Stimulated activated naive B cell treated with anti-CD40 and anti-IgM and Interleukin-4, amounts not matched to agents 10 μg/mL and 1 μg/mL and 100 μg/mL, for 72 hours (primary cell): ENCODE results near the gene TMEM255A.
A peak's percentile ranks its signal among the peaks of the same experiment; 100 is the strongest.

ENCODE experiments used
- ATAC-seq, 2 donors: fragments of 150-1000 bp; cut with Tn5 transposase; replicated peaks; 2 replicates each; pipeline ENCODE4 v1.10.0; 2021; ENCODE audit warnings: moderate library complexity in 1 of 2
- DNase-seq: peaks from one replicate; pipeline ENCODE4 v3.0.0; 2021
- H3K27ac Mint-ChIP-seq: one replicate; pipeline ENCODE4 v1.8.0; 2022; ENCODE audit warnings: mild to moderate bottlenecking, mixed read lengths
- H3K27me3 Mint-ChIP-seq, 2 donors: one replicate each; pipeline ENCODE4 v1.8.0; 2022; ENCODE audit warnings: mixed read lengths in 2 of 2
- H3K36me3 Mint-ChIP-seq, 2 donors: one replicate each; pipeline ENCODE4 v1.8.0; 2022; ENCODE audit warnings: mixed read lengths in 2 of 2, mild to moderate bottlenecking in 1 of 2
- H3K4me1 Mint-ChIP-seq, 2 donors: one replicate each; pipeline ENCODE4 v1.8.0; 2022; ENCODE audit warnings: mixed read lengths in 2 of 2, mild to moderate bottlenecking in 1 of 2
- H3K4me3 Mint-ChIP-seq, 2 donors: one replicate each; pipeline ENCODE4 v1.8.0; 2022; ENCODE audit warnings: mild to moderate bottlenecking in 2 of 2, mixed read lengths in 2 of 2, moderate library complexity in 1 of 2
- H3K9me3 Mint-ChIP-seq, 2 donors: one replicate each; pipeline ENCODE4 v1.8.0; 2022; ENCODE audit warnings: mixed read lengths in 2 of 2, mild to moderate bottlenecking in 1 of 2

TMEM255A gene

GRCh38 chrX:120299928-120300327 lies 11.3 kb downstream of the TMEM255A start:
- H3K4me3 Mint-ChIP-seq = no peak overlapping the region
- DNase-seq (no peak), ATAC-seq (no peak)
- H3K27me3 Mint-ChIP-seq = no peaks in the 10 kb centered on the region
- H3K36me3 Mint-ChIP-seq = no peaks in the 10 kb centered on the region
- H3K4me1 Mint-ChIP-seq = peaks cover 11 to 16% of the 10 kb centered on the region in 2 donors
- no peaks in the 10 kb centered on the region for H3K9me3 Mint-ChIP-seq
- no peak overlapping the region for H3K27ac Mint-ChIP-seq

DNA sequence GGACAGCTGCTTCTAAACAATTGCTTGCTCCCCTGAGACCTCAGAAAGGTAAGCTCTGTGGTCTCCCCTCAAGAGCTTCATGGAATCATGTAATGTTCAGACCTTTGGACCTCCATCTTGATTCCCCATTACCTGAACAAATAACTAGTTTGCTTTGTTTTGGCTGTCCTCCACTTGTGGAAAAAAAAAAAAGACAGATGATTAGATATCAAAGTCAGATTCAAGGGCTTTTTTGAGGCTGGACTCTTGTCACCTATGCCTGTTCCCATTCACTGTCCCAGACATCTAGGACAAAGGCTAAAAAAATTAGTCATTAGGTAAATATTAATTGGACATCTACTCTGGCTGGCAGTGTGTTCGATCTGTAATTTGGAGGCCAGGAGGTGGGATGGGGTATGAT lies 13.3 kb downstream of the TMEM255A start:
- H3K4me1 Mint-ChIP-seq = peaks cover 11 to 16% of the 10 kb centered on the region in 2 donors
- H3K27ac Mint-ChIP-seq = no peak overlapping the region
- no peak for DNase-seq
- no peaks in the 10 kb centered on the region for H3K36me3 Mint-ChIP-seq
- ATAC-seq = no peak
- no peaks in the 10 kb centered on the region for H3K9me3 Mint-ChIP-seq
- H3K27me3 Mint-ChIP-seq = no peaks in the 10 kb centered on the region
- H3K4me3 Mint-ChIP-seq = no peak overlapping the region

DNA sequence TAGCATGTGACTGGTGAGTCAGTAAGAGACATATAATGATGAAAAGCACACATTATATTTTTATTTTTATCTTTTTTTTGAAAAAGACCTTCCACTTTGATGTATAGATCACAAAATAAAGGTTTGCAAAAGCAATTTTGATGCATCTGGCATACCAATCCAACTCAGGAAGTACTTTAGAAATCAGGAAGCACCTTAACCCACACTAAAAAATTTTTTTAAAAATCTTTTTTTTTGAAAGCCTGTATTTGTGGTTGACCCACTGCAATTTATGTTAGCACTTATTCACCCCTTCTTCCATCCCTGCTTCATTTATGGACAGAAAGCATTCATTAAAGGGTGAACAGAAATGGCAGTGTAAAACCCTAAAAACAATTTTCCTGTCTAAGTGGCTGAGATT lies 16.6 kb downstream of the TMEM255A start:
- H3K9me3 Mint-ChIP-seq = no peaks in the 10 kb centered on the region
- no peak for DNase-seq
- no peak overlapping the region for H3K27ac Mint-ChIP-seq
- no peak overlapping the region for H3K4me3 Mint-ChIP-seq
- no peaks in the 10 kb centered on the region for H3K27me3 Mint-ChIP-seq
- ATAC-seq = no peak
- H3K36me3 Mint-ChIP-seq = no peaks in the 10 kb centered on the region
- H3K4me1 Mint-ChIP-seq = peaks cover 3 to 13% of the 10 kb centered on the region in 2 donors

DNA sequence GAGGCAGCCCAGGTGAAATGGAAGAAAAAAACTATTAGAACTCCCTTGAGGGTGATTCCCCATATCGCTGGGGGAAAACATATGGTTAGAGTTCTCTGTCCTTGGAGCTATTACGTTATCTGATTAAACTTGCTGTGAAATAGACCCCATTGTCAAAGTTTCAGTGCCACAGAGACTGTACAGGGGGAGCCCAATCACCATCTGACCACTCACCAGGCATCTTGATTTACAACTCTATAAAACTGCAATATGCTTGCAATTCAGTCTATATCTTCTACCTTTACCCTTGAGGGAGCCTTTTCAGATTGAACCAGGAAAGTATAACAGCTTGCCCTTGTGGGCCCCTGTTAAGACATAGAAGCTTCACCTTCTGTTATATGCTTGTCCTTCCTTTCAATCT lies 18.2 kb downstream of the TMEM255A start:
- no peak overlapping the region for H3K4me3 Mint-ChIP-seq
- no peak overlapping the region for H3K27ac Mint-ChIP-seq
- H3K36me3 Mint-ChIP-seq = no peaks in the 10 kb centered on the region
- no peaks in the 10 kb centered on the region for H3K9me3 Mint-ChIP-seq
- H3K27me3 Mint-ChIP-seq = no peaks in the 10 kb centered on the region
- peaks cover 3 to 13% of the 10 kb centered on the region in 2 donors for H3K4me1 Mint-ChIP-seq
- ATAC-seq = no peak
- DNase-seq = no peak

- DNase-seq = no peak
- Mint-ChIP-seq H3K27ac (no peak overlapping the region), H3K4me3 (no peak overlapping the region), H3K36me3 (no peaks in the 10 kb centered on the region), H3K9me3 (no peaks in the 10 kb centered on the region), H3K27me3 (no peaks in the 10 kb centered on the region), H3K4me1 (peaks cover 10 to 20% of the 10 kb centered on the region in 2 donors)
- ATAC-seq = no peak
Observed at GRCh38 chrX:120291211-120291610, 20.1 kb downstream of the TMEM255A start.

DNA sequence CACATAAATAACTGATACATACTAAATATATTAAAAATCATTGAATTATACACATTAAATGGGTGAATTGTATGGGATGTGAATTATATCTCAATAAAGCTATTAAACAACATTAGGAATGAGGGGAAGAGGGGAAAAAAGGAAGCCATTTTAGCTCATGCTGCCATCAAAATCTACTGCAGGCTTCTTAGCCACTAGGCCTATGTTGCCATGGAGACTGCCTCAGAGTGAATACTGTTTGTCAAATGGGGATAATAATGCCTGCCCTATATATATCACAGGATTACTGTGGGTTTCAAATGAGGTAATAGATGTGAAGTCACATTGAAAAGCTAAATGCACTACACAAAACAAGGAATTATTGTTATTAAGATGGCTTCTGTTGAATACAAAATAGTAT lies 21.2 kb downstream of the TMEM255A start:
- no peaks in the 10 kb centered on the region for H3K36me3 Mint-ChIP-seq
- peaks cover 10 to 18% of the 10 kb centered on the region in 2 donors for H3K4me1 Mint-ChIP-seq
- H3K4me3 Mint-ChIP-seq = no peak overlapping the region
- no peak for ATAC-seq
- no peaks in the 10 kb centered on the region for H3K27me3 Mint-ChIP-seq
- no peaks in the 10 kb centered on the region for H3K9me3 Mint-ChIP-seq
- DNase-seq = no peak
- H3K27ac Mint-ChIP-seq = no peak overlapping the region

- H3K36me3 Mint-ChIP-seq = no peaks in the 10 kb centered on the region
Observed at GRCh38 chrX:120287513-120288112, 23.6 kb downstream of the TMEM255A start.

DNA sequence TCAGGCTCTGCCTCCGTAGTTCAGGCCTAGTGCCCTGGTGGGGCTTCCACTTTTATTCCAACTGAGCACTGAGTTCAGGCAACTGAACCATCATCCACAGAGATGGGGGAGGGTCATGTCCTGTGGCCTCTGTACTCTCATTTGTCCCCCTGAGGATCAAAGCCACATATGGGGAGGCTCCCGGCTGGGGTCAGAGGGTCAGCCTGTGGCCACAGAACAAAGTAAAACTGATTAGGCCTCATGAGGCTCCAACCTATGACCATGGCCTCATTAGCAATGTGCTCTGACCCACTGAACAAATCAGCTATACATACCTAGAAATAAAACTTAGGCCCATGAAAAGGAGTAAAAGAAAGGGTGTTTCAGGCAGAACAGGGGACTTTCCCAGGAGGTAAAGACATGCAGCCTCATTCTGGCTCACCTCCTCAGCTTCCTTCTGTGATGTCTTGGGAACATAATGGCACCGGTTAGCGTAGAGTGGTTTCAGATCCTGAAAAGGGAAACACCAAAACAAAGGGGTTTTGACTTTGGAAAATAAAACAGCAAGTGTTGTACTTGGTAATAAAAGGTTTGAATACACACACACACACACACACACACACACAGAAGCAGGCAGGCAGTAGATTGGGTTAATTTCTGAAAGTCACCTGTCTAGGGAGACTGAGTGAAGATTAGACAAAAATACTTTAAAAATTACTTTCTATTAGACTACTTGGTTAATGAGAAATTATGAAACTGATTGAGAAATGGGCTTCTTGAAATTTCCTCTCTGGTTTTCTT lies 24.3 kb downstream of the TMEM255A start:
- peaks cover 0 to 11% of the 10 kb centered on the region in 2 donors for H3K27me3 Mint-ChIP-seq
- H3K4me1 Mint-ChIP-seq = peaks cover 8 to 15% of the 10 kb centered on the region in 2 donors
- no peak overlapping the region for H3K27ac Mint-ChIP-seq
- ATAC-seq = peak; percentile 69 to 87
- H3K36me3 Mint-ChIP-seq = no peaks in the 10 kb centered on the region
- H3K4me3 Mint-ChIP-seq = no peak overlapping the region
- no peak for DNase-seq
- H3K9me3 Mint-ChIP-seq = no peaks in the 10 kb centered on the region

More at GRCh38 chrX:120287513-120288112, 23.6 kb downstream of the TMEM255A start:
- ATAC-seq (peak; percentile 39 to 66), DNase-seq (no peak)
- no peak overlapping the region for H3K4me3 Mint-ChIP-seq
- no peaks in the 10 kb centered on the region for H3K9me3 Mint-ChIP-seq
- no peak overlapping the region for H3K27ac Mint-ChIP-seq
- H3K4me1 Mint-ChIP-seq = peaks cover 8 to 15% of the 10 kb centered on the region in 2 donors
- peaks cover 0 to 11% of the 10 kb centered on the region in 2 donors for H3K27me3 Mint-ChIP-seq

DNA sequence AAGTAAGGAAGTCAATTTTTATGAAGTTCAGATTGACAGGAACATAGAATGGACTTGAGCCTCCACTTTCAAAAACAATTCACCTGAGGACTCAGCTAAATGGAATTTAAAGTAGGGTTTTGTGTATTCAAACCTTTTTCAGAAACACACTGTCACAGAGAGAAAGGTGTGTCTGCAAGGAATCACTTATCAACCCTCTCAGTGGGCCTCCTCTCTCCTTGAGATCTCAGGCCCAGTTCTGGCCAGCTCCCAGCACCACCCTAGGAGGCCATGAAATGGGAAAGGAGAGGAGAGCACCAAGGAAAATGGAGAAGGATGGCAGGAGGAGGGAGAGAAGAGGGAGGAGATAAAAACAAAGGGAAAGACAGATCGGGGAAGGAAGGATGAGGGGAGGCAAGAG lies 28.6 kb downstream of the TMEM255A start:
- DNase-seq (no peak), ATAC-seq (no peak)
- H3K27ac Mint-ChIP-seq = no peak overlapping the region
- no peaks in the 10 kb centered on the region for H3K36me3 Mint-ChIP-seq
- no peak overlapping the region for H3K4me3 Mint-ChIP-seq
- H3K9me3 Mint-ChIP-seq = no peaks in the 10 kb centered on the region
- peaks cover 0 to 15% of the 10 kb centered on the region in 2 donors for H3K27me3 Mint-ChIP-seq
- H3K4me1 Mint-ChIP-seq = peaks cover 6 to 7% of the 10 kb centered on the region in 2 donors

DNA sequence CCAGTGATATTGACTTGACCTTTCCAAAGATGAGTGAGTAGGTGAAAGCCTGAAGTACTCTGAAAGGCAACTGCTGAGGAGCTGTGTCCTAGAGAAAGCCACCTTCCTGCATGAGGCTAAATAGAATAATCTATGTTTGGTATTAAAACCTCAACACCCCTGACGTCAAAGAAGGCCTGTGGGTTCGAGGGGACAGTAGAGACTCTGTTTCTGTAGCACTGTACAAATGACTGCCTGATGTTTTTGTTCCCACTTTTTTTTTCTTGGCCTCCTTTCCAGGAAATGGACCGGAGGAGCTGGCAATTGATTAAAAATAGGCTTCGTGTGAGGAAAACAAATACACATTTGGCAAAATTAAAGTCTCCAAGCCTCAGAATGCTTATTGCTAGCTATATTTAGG lies 29.5 kb downstream of the TMEM255A start:
- H3K36me3 Mint-ChIP-seq = no peaks in the 10 kb centered on the region
- no peak for ATAC-seq
- no peak overlapping the region for H3K27ac Mint-ChIP-seq
- peaks cover 0 to 15% of the 10 kb centered on the region in 2 donors for H3K27me3 Mint-ChIP-seq
- no peak for DNase-seq
- H3K4me1 Mint-ChIP-seq = peaks cover 0 to 2% of the 10 kb centered on the region in 2 donors
- no peaks in the 10 kb centered on the region for H3K9me3 Mint-ChIP-seq
- H3K4me3 Mint-ChIP-seq = no peak overlapping the region

GRCh38 chrX:120281021-120281624 lies 30.1 kb downstream of the TMEM255A start:
- DNase-seq (no peak), ATAC-seq (no peak)
- no peak overlapping the region for H3K27ac Mint-ChIP-seq
- no peak overlapping the region for H3K4me3 Mint-ChIP-seq
- H3K4me1 Mint-ChIP-seq = no peaks in the 10 kb centered on the region
- no peaks in the 10 kb centered on the region for H3K36me3 Mint-ChIP-seq
- peaks cover 0 to 15% of the 10 kb centered on the region in 2 donors for H3K27me3 Mint-ChIP-seq
- H3K9me3 Mint-ChIP-seq = no peaks in the 10 kb centered on the region

GRCh38 chrX:120274958-120275357 lies 36.3 kb downstream of the TMEM255A start:
- DNase-seq = no peak
- H3K9me3 Mint-ChIP-seq = no peaks in the 10 kb centered on the region
- H3K4me1 Mint-ChIP-seq = peaks cover 0 to 2% of the 10 kb centered on the region in 2 donors
- H3K27me3 Mint-ChIP-seq = peaks cover 0 to 8% of the 10 kb centered on the region in 2 donors
- no peak for ATAC-seq
- H3K36me3 Mint-ChIP-seq = no peaks in the 10 kb centered on the region
- H3K4me3 Mint-ChIP-seq = no peak overlapping the region
- no peak overlapping the region for H3K27ac Mint-ChIP-seq

DNA sequence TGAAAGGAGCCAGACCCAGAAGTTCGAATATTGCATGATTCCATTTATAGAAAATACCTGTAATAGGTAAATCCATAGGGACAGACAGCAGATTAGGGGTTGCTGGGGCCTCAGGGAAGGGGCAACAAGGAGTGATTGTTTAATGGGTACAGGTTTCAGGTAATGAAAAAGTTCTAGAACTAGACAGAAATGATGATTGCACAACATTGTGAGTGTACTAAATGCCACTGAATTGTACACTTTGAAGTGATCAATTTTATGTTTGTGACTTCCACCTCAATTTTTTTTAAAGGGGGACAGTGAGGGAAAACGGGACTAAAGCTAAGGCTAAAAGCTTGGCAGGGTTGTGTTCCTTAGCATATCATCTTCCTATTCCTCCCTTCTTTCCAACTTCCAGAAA lies 37.1 kb downstream of the TMEM255A start:
- H3K4me1 Mint-ChIP-seq = peaks cover 4 to 10% of the 10 kb centered on the region in 2 donors
- H3K9me3 Mint-ChIP-seq = no peaks in the 10 kb centered on the region
- H3K27me3 Mint-ChIP-seq = peaks cover 0 to 8% of the 10 kb centered on the region in 2 donors
- ATAC-seq (no peak), DNase-seq (no peak)
- H3K36me3 Mint-ChIP-seq = no peaks in the 10 kb centered on the region
- no peak overlapping the region for H3K4me3 Mint-ChIP-seq
- H3K27ac Mint-ChIP-seq = no peak overlapping the region

DNA sequence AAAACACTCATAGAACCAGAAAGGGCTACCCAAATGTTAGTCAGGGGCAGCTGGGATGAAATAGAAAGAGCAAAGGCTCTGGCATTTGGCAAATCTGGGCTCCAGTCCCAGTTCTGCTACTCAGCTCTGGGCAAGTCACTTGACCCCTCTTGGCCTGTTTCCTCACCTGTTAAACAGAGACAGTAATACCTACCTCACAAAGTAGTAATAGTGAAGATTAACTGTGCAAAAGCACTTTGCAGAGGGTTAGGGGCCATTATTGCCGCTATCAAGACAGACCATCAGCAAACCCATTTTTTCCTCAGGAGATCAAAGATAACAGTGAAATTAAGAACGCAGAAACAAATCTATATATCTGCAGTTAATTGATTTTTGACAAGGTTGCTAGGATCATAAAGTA lies 40.0 kb downstream of the TMEM255A start:
- H3K27ac Mint-ChIP-seq = no peak overlapping the region
- H3K4me3 Mint-ChIP-seq = no peak overlapping the region
- peaks cover 4 to 11% of the 10 kb centered on the region in 2 donors for H3K4me1 Mint-ChIP-seq
- ATAC-seq (no peak), DNase-seq (no peak)
- H3K27me3 Mint-ChIP-seq = peaks cover 0 to 4% of the 10 kb centered on the region in 2 donors
- H3K9me3 Mint-ChIP-seq = no peaks in the 10 kb centered on the region
- H3K36me3 Mint-ChIP-seq = no peaks in the 10 kb centered on the region

DNA sequence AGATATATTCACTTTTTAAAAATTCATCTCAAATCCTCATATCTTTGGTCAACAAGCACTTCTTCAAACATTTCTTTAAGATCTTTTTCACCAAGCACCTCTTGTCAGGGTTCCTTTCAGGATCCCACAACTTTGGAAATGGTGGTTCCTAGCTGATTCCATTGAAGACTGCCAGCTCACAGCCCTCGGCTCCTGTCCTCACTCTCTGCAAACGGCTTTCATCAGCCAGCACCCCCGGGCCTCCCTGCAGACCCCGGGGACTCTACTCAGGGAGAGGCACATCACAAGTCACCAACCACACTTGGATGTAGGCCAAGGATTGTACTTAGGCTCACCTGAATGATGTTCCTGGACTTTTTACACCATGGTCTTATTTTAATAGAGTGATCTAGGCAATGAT lies 40.7 kb downstream of the TMEM255A start:
- Mint-ChIP-seq H3K4me3 (no peak overlapping the region), H3K9me3 (no peaks in the 10 kb centered on the region), H3K27me3 (peaks cover 0 to 4% of the 10 kb centered on the region in 2 donors), H3K36me3 (no peaks in the 10 kb centered on the region), H3K27ac (no peak overlapping the region), H3K4me1 (peaks cover 4 to 11% of the 10 kb centered on the region in 2 donors)
- no peak for DNase-seq
- ATAC-seq = no peak
